Liver (tissue), 9 donors: ENCODE results near the gene PRKN. TPM values are rescaled to one million over a fixed set of nuclear protein-coding genes. Genes with fewer than 3 reads are reported as not detected.

Source experiments
- DNase-seq: peaks from one replicate; pipeline ENCODE4 v3.0.0-alpha.2; 2017; ENCODE audit warnings: low spot score
- H3K27ac ChIP-seq, 2 donors: one replicate each; pipeline ENCODE4 v1.7.0; 2013; ENCODE audit warnings: inconsistent platforms in 2 of 2, low read length in 2 of 2, control low read depth in 1 of 2, low read depth in 1 of 2, mild to moderate bottlenecking in 1 of 2
- H3K27me3 ChIP-seq, 4 donors: one replicate each; pipeline versions ENCODE4 v1.6.1 to v1.7.0; 2013; ENCODE audit warnings: low read length in 3 of 4, inconsistent platforms in 1 of 4, mild to moderate bottlenecking in 1 of 4, moderate library complexity in 1 of 4; ENCODE audit not compliant: control insufficient read depth in 4 of 4, insufficient read depth in 4 of 4
- H3K36me3 ChIP-seq, 4 donors: one replicate each; pipeline versions ENCODE4 v1.6.1 to v1.7.0; 2013; ENCODE audit warnings: low read length in 3 of 4, mild to moderate bottlenecking in 3 of 4, low read depth in 1 of 4, moderate library complexity in 1 of 4; ENCODE audit not compliant: control insufficient read depth in 4 of 4, insufficient read depth in 3 of 4
- H3K4me1 ChIP-seq, 4 donors: one replicate each; pipeline versions ENCODE4 v1.6.1 to v1.7.0; 2013; ENCODE audit warnings: low read length in 3 of 4, mild to moderate bottlenecking in 3 of 4, moderate library complexity in 1 of 4; ENCODE audit not compliant: control insufficient read depth in 4 of 4, insufficient read depth in 4 of 4
- H3K4me3 ChIP-seq, 3 donors: one replicate each; pipeline versions ENCODE4 v1.6.1 to v1.7.0; 2013; ENCODE audit warnings: low read length in 3 of 3, control low read depth in 1 of 3, low read depth in 1 of 3, mild to moderate bottlenecking in 1 of 3
- H3K9ac ChIP-seq, 2 donors: one replicate each; pipeline ENCODE4 v1.7.0; 2013; ENCODE audit warnings: low read length in 2 of 2, mild to moderate bottlenecking in 2 of 2, moderate library complexity in 2 of 2, control low read depth in 1 of 2, low read depth in 1 of 2
- H3K9me3 ChIP-seq, 4 donors: one replicate each; pipeline versions ENCODE4 v1.6.1 to v1.7.0; 2013; ENCODE audit warnings: low read length in 3 of 4; ENCODE audit not compliant: control insufficient read depth in 4 of 4
- FOXA1 ChIP-seq: IDR thresholded peaks from 2 replicates; pipeline ENCODE4 v1.6.1; 2016; ENCODE audit warnings: antibody characterized with exemption
- HNF4A ChIP-seq, 2 donors: conservative IDR thresholded peaks; 2 replicates each; pipeline ENCODE4 v1.6.1; 2016; ENCODE audit warnings: antibody characterized with exemption in 2 of 2, mild to moderate bottlenecking in 2 of 2
- JUND ChIP-seq, 2 donors: IDR thresholded peaks; 2 replicates each; pipeline ENCODE4 v1.6.1; 2016; ENCODE audit warnings: antibody characterized with exemption in 2 of 2
- RAD21 ChIP-seq, 2 donors: IDR thresholded peaks; 2 replicates each; pipeline ENCODE4 v1.6.1; 2016; ENCODE audit warnings: antibody characterized with exemption in 2 of 2, mild to moderate bottlenecking in 2 of 2
- RXRA ChIP-seq, 2 donors: IDR thresholded peaks; 2 replicates each; pipeline ENCODE4 v1.6.1; 2017 to 2018; ENCODE audit warnings: antibody characterized with exemption in 2 of 2, mild to moderate bottlenecking in 1 of 2
- SP1 ChIP-seq: IDR thresholded peaks from 2 replicates; pipeline ENCODE4 v1.6.1; 2018; ENCODE audit warnings: antibody characterized with exemption, mild to moderate bottlenecking
- YY1 ChIP-seq: IDR thresholded peaks from 2 replicates; pipeline ENCODE4 v1.6.1; 2016; ENCODE audit warnings: antibody characterized with exemption, mild to moderate bottlenecking
- WGBS: extraction: QIAGEN DNeasy Blood & Tissue Kit; methylation state at CpG from one replicate; pipeline ENCODE4 v1.1.7; 2013; 5-methylcytosine and 5-hydroxymethylcytosine counted together
- polyA plus RNA-seq, 2 donors: library from polyadenylated mRNA; stranded (reverse) in 1 of 2; unstranded in 1 of 2; fragments of 200-250 nt in 1 of 2; fragments of >200 nt in 1 of 2; fragmentation: Nextera tagmentation in 1 of 2; extraction: Ambion mirVana in 1 of 2; gene quantifications; one replicate each; pipeline versions ENCODE4 v1.2.1 to v1.2.3, GENCODE V29; 2013 to 2015
- total RNA-seq, 2 donors: library from RNA; depleted of rRNA; stranded (reverse); fragments of >200 nt; gene quantifications; one replicate each; pipeline ENCODE4 v1.2.3, GENCODE V29; 2014
- TF ChIP-seq, protein P1 (sequence below): IDR thresholded peaks from 2 replicates; pipeline ENCODE4 v1.6.1; 2016; ENCODE audit warnings: antibody characterized with exemption, mild to moderate bottlenecking
- TF ChIP-seq, protein P2 (sequence below): IDR thresholded peaks from 2 replicates; pipeline ENCODE4 v1.6.1; 2016; ENCODE audit warnings: antibody characterized with exemption
- TF ChIP-seq, protein P3 (sequence below): IDR thresholded peaks from 2 replicates; pipeline ENCODE4 v1.6.1; 2016; ENCODE audit warnings: antibody characterized with exemption
- TF ChIP-seq, protein P4 (sequence below): fragments of 150-350 bp; IDR thresholded peaks from 2 replicates; pipeline ENCODE4 v1.5.1; 2017; ENCODE audit warnings: improper control_type of control experiment, low read depth, low read length; ENCODE audit not compliant: missing input control
- donor health status: healthy.
- donor health status: healthy.
- donor health status: healthy.
- donor health status: healthy.
- donor health status: healthy.

Gene PRKN
- total and polyA plus RNA-seq, 4 donors, result 0.47 to 4.1 (median 3.2) TPM

DNA sequence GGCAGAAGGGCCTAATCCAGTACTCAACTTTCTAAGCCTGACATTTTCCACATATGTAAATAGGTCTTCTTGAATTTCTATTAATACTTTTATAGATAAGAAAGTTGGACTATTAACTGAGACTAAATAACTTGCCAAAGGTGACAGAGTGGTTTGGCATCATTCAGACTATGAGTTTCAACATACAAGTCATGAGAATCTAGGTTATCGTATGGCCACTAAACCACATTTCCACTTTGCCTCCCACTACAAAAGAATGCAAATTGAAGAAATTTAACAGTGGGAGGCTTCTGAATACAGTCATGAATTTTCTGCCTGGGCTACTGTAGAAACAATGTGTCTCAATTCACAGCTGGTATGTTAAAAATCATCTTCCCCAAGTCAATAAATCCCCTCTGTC is 922.7 kb downstream of the PRKN start (continued):
- TF ChIP-seq, protein P1, sequence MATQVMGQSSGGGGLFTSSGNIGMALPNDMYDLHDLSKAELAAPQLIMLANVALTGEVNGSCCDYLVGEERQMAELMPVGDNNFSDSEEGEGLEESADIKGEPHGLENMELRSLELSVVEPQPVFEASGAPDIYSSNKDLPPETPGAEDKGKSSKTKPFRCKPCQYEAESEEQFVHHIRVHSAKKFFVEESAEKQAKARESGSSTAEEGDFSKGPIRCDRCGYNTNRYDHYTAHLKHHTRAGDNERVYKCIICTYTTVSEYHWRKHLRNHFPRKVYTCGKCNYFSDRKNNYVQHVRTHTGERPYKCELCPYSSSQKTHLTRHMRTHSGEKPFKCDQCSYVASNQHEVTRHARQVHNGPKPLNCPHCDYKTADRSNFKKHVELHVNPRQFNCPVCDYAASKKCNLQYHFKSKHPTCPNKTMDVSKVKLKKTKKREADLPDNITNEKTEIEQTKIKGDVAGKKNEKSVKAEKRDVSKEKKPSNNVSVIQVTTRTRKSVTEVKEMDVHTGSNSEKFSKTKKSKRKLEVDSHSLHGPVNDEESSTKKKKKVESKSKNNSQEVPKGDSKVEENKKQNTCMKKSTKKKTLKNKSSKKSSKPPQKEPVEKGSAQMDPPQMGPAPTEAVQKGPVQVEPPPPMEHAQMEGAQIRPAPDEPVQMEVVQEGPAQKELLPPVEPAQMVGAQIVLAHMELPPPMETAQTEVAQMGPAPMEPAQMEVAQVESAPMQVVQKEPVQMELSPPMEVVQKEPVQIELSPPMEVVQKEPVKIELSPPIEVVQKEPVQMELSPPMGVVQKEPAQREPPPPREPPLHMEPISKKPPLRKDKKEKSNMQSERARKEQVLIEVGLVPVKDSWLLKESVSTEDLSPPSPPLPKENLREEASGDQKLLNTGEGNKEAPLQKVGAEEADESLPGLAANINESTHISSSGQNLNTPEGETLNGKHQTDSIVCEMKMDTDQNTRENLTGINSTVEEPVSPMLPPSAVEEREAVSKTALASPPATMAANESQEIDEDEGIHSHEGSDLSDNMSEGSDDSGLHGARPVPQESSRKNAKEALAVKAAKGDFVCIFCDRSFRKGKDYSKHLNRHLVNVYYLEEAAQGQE, result no peak
- TF ChIP-seq RAD21 (IDR thresholded peaks at IDR 0.05), result no peak

DNA sequence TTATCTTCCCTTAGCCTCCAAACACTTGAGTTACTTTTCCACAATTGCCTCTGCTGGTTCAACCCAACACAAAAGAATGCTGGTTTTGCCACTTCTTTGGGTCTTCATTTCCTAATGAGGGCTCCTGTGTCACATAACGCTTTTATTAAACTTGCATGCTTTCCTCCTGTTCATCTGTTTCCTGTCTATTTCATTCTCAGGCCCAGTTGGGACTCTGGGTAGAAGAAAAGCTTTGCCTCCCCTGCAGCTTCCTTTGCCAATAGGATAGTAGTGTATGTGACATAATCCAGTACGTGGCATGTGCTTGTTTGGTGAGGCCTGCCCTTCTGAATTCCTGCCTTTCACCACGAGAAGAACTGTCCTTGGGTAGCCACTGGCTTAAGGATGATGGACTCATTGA is 924.4 kb downstream of the PRKN start:
- Histone ChIP-seq H3K4me3 (no peak overlapping the region), H3K27ac (no peak overlapping the region), H3K27me3 (no peaks in the 10 kb centered on the region), H3K9ac (no peak overlapping the region), H3K36me3 (no peaks in the 10 kb centered on the region), H3K4me1 (no peaks in the 10 kb centered on the region), H3K9me3 (peaks cover 0 to 2% (median 0%) of the 10 kb centered on the region in 4 donors)
- 79% methylated on average over 3 of the region's 3 CpGs for WGBS
- TF ChIP-seq, protein P2, sequence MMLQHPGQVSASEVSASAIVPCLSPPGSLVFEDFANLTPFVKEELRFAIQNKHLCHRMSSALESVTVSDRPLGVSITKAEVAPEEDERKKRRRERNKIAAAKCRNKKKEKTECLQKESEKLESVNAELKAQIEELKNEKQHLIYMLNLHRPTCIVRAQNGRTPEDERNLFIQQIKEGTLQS, result no peak
- TF ChIP-seq SP1, result no peak
- TF ChIP-seq, protein P3, sequence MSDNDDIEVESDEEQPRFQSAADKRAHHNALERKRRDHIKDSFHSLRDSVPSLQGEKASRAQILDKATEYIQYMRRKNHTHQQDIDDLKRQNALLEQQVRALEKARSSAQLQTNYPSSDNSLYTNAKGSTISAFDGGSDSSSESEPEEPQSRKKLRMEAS, result no peak
- no peak for TF ChIP-seq FOXA1
- no peak for TF ChIP-seq HNF4A (conservative IDR thresholded peaks at IDR 0.05)
- TF ChIP-seq YY1, result no peak
- no peak for TF ChIP-seq RXRA (IDR thresholded peaks at IDR 0.05)
- TF ChIP-seq JUND (IDR thresholded peaks at IDR 0.05), result no peak
- TF ChIP-seq, protein P1, result no peak
- TF ChIP-seq, protein P4, sequence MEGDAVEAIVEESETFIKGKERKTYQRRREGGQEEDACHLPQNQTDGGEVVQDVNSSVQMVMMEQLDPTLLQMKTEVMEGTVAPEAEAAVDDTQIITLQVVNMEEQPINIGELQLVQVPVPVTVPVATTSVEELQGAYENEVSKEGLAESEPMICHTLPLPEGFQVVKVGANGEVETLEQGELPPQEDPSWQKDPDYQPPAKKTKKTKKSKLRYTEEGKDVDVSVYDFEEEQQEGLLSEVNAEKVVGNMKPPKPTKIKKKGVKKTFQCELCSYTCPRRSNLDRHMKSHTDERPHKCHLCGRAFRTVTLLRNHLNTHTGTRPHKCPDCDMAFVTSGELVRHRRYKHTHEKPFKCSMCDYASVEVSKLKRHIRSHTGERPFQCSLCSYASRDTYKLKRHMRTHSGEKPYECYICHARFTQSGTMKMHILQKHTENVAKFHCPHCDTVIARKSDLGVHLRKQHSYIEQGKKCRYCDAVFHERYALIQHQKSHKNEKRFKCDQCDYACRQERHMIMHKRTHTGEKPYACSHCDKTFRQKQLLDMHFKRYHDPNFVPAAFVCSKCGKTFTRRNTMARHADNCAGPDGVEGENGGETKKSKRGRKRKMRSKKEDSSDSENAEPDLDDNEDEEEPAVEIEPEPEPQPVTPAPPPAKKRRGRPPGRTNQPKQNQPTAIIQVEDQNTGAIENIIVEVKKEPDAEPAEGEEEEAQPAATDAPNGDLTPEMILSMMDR, result no peak
- TF ChIP-seq RAD21 (IDR thresholded peaks at IDR 0.05), result no peak
- no peak for DNase-seq
